K562 (cell line): ENCODE results near the gene CPHXL2.

Source experiments
- IRF2 ChIP-seq: sonication (generic); formaldehyde crosslinking; IDR thresholded peaks from 2 replicates; pipeline ENCODE4 v1.8.1; 2022; ENCODE audit warnings: mild to moderate bottlenecking, missing genetic modification reagents
- NRF1 ChIP-seq, 2 experiments: fragments of 450-650 bp; IDR thresholded peaks in 1 of 2; conservative IDR thresholded peaks in 1 of 2; 2 replicates each; pipeline ENCODE4 v1.6.1; 2014; ENCODE audit warnings: mild to moderate bottlenecking in 2 of 2
- PATZ1 ChIP-seq: fragments of 250-450 bp; sonication (Bioruptor Pico); IDR thresholded peaks from 2 replicates; pipeline ENCODE4 v1.5.0; 2020; ENCODE audit warnings: mild to moderate bottlenecking, borderline replicate concordance
- POLR2A ChIP-seq: fragments of 450-650 bp; conservative IDR thresholded peaks from 2 replicates; pipeline ENCODE4 v1.6.1; 2016
- ZBTB11 ChIP-seq, 3 experiments: fragments of 200-800 bp in 1 of 3; fragments of 250-450 bp in 1 of 3; fragments of 450-650 bp in 1 of 3; sonication (Bioruptor Pico) in 1 of 3; sonication (Bioruptor generic) in 1 of 3; formaldehyde crosslinking in 1 of 3; IDR thresholded peaks; 2 replicates each; pipeline versions ENCODE4 v1.6.1 to v1.8.0; 2016 to 2022; ENCODE audit warnings: mild to moderate bottlenecking in 2 of 3, missing genetic modification characterization in 2 of 3, missing compliant biosample characterization in 1 of 3, moderate library complexity in 1 of 3

GRCh38 chr16:75648265-75649076 lies 28.3 kb downstream of the CPHXL2 start:
- TF ChIP-seq POLR2A: no peak; the same call in 1 of the 2 replicates
- TF ChIP-seq ZBTB11 (CRISPR knock-in tag; IDR thresholded peaks at IDR 0.05): no peak
- TF ChIP-seq PATZ1 (CRISPR knock-in tag): no peak
- peak; percentile 31 to 55; a peak in 2 of 4 replicates for TF ChIP-seq NRF1 (conservative IDR thresholded peaks at IDR 0.05 in 1 of 2, IDR thresholded peaks at IDR 0.05 in 1 of 2)
- TF ChIP-seq IRF2: no peak
